K562 (cell line): ENCODE measurements around the gene DCLK1. TPM values are rescaled to one million over a fixed set of nuclear protein-coding genes. Genes with fewer than 3 reads are reported as not detected.

ENCODE experiments used
- ATAC-seq: fragments of 200-7000 bp; cut with Tn5 transposase; 3 replicates; pipeline ENCODE4 v1.9.1; 2020; ENCODE audit warnings: moderate library complexity
- BruUV-seq: library from RNA; stranded (reverse); fragments of 400-500 nt; replicated peaks from 2 replicates; lab custom pipeline; 2021; lab: Mats Ljungman, UMichigan
- CTCF ChIA-PET: fragments of 300-600 bp; formaldehyde crosslinking; extraction: SDS; loops from one replicate; lab custom pipeline; 2021; ENCODE audit warnings: low intra/inter-chr PET ratio; lab: Yijun Ruan, JAX
- POLR2A ChIA-PET: fragments of 300-600, 350-650 bp; sonication (Branson Sonifier 250); formaldehyde crosslinking; extraction: SDS; loops from one replicate; lab custom pipeline; 2021; ENCODE audit warnings: antibody characterized with exemption, inconsistent platforms; lab: Yijun Ruan, JAX
- DNase-seq, 4 experiments: peaks; one replicate each; pipeline versions ENCODE4 v3.0.0 to v3.0.0-alpha.2; 2011 to 2018; ENCODE audit warnings: low spot score in 3 of 4, mixed read lengths in 3 of 4; ENCODE audit errors: extremely low read depth in 1 of 4
- FAIRE-seq: peaks from 2 replicates; lab custom pipeline; 2011; peaks lifted over from hg19 to GRCh38; lab: Jason Lieb, UNC
- H2AFZ ChIP-seq: 2 replicates; pipeline ENCODE4 v1.6.0; 2011; ENCODE audit warnings: low read depth, low read length, control low read depth, inconsistent platforms
- H3K27ac ChIP-seq: fragments of 200-600 bp; 3 replicates; pipeline ENCODE4 v1.8.0; 2011; ENCODE audit warnings: low read depth, mild to moderate bottlenecking, control low read depth, inconsistent platforms, low read length, moderate library complexity, mixed read lengths; ENCODE audit errors: extremely low read depth
- H3K27me3 ChIP-seq, 2 experiments: fragments of 300-600 bp in 1 of 2; 2 replicates in 1 of 2; 3 replicates in 1 of 2; pipeline versions ENCODE4 v1.6.0 to v1.8.0; 2011; ENCODE audit warnings: inconsistent platforms in 2 of 2, low read length in 2 of 2, mild to moderate bottlenecking in 1 of 2, mixed read lengths in 1 of 2, moderate library complexity in 1 of 2; ENCODE audit not compliant: control insufficient read depth in 2 of 2, insufficient read depth in 2 of 2
- H3K36me3 ChIP-seq: fragments of 300-600 bp; 3 replicates; pipeline ENCODE4 v1.8.0; 2011; ENCODE audit warnings: mild to moderate bottlenecking, low read length, inconsistent platforms; ENCODE audit not compliant: control insufficient read depth, insufficient read depth
- H3K4me1 ChIP-seq, 2 experiments: fragments of 200-600 bp in 1 of 2; replicated peaks in 1 of 2; 2 replicates in 1 of 2; 3 replicates in 1 of 2; pipeline versions ENCODE4 v1.5.1 to v1.8.0; 2011; ENCODE audit warnings: inconsistent platforms in 2 of 2, low read length in 2 of 2, mild to moderate bottlenecking in 1 of 2, mixed read lengths in 1 of 2, moderate library complexity in 1 of 2; ENCODE audit not compliant: control insufficient read depth in 2 of 2, insufficient read depth in 2 of 2
- H3K4me2 ChIP-seq: 2 replicates; pipeline ENCODE4 v1.6.1; 2011; ENCODE audit warnings: low read length, control low read depth, inconsistent platforms, mixed read lengths; ENCODE audit not compliant: insufficient read depth
- H3K4me3 ChIP-seq: fragments of 200-600 bp; sonication (generic), shearing (Covaris generic); 2 replicates; pipeline ENCODE4 v1.5.1; 2016; ENCODE audit warnings: control low read depth, inconsistent platforms
- H3K79me2 ChIP-seq: fragments of 200-600 bp; 3 replicates; pipeline ENCODE4 v1.8.0; 2011; ENCODE audit warnings: low read length, inconsistent platforms; ENCODE audit not compliant: control insufficient read depth, insufficient read depth
- H3K9ac ChIP-seq, 2 experiments: 2 replicates each; pipeline versions ENCODE4 v1.6.0 to v1.6.1; 2011; ENCODE audit warnings: low read depth in 2 of 2, low read length in 2 of 2, control low read depth in 1 of 2, inconsistent platforms in 1 of 2, mild to moderate bottlenecking in 1 of 2, mixed read lengths in 1 of 2; ENCODE audit not compliant: insufficient read depth in 1 of 2
- H3K9me1 ChIP-seq: one replicate; pipeline ENCODE4 v1.6.0; 2011; ENCODE audit warnings: inconsistent platforms, mild to moderate bottlenecking, low read length, moderate library complexity; ENCODE audit not compliant: control insufficient read depth, insufficient read depth
- H3K9me3 ChIP-seq: replicated peaks from 2 replicates; pipeline ENCODE4 v1.5.1; 2011; ENCODE audit warnings: low read depth, low read length, inconsistent platforms; ENCODE audit not compliant: control insufficient read depth, insufficient read depth
- H4K20me1 ChIP-seq: replicated peaks from 2 replicates; pipeline ENCODE4 v1.6.1; 2011; ENCODE audit warnings: low read length, inconsistent platforms, mixed read lengths; ENCODE audit not compliant: control insufficient read depth, insufficient read depth
- HCFC1 ChIP-seq: IDR thresholded peaks from 2 replicates; pipeline ENCODE4 v1.6.1; 2012; ENCODE audit warnings: low read depth, low read length, improper control_type of control experiment
- HOXB6 ChIP-seq: fragments of 250-450 bp; sonication (Bioruptor Pico); IDR thresholded peaks from 2 replicates; pipeline ENCODE4 v1.5.1; 2022; ENCODE audit warnings: mild to moderate bottlenecking, borderline replicate concordance
- IRF9 ChIP-seq: fragments of 450-650 bp; IDR thresholded peaks from 2 replicates; pipeline ENCODE4 v1.6.1; 2016; ENCODE audit warnings: missing biosample characterization, missing genetic modification characterization
- MBD1 ChIP-seq: fragments of 250-450 bp; sonication (Bioruptor Pico); IDR thresholded peaks from 2 replicates; pipeline ENCODE4 v1.8.0; 2022; ENCODE audit warnings: inconsistent platforms
- NCOR1 ChIP-seq: fragments of 450-650 bp; IDR thresholded peaks from 2 replicates; pipeline ENCODE4 v1.6.1; 2016; ENCODE audit warnings: mild to moderate bottlenecking, moderate library complexity
- POU5F1 ChIP-seq: fragments of 150-350 bp; IDR thresholded peaks from 2 replicates; pipeline ENCODE4 v1.6.1; 2014; ENCODE audit warnings: borderline replicate concordance, low read length, low read depth, mild to moderate bottlenecking; ENCODE audit not compliant: partially characterized antibody
- SMC3 ChIP-seq: conservative IDR thresholded peaks from 2 replicates; pipeline ENCODE4 v1.6.1; 2011; ENCODE audit warnings: low read depth, low read length, improper control_type of control experiment; ENCODE audit not compliant: insufficient read depth
- TCF7 ChIP-seq: sonication (generic); IDR thresholded peaks from 2 replicates; pipeline ENCODE4 v1.6.1; 2016; ENCODE audit warnings: antibody characterized with exemption, borderline replicate concordance
- ZBTB12 ChIP-seq: fragments of 250-450 bp; sonication (Bioruptor Pico); IDR thresholded peaks from 2 replicates; pipeline ENCODE4 v1.4.0; 2020
- WGBS: fragments of 100-300 bp; shearing (Covaris generic); methylation state at CpG from one replicate; pipeline ENCODE4 v1.1.6; 2016; ENCODE audit warnings: low coverage, mixed read lengths; ENCODE audit not compliant: insufficient coverage; ENCODE audit errors: missing lambda C conversion rate; 5-methylcytosine and 5-hydroxymethylcytosine counted together
- in situ Hi-C: fragments of 300-500 bp; cut with MboI; formaldehyde crosslinking; loops from 4 replicates; pipeline ENCODE4 v1.15.0; 2018; ENCODE audit warnings: inconsistent platforms, mixed read lengths
- intact Hi-C: fragments of 100-400 bp; cut with micrococcal nuclease; formaldehyde crosslinking; loops from 2 replicates; pipeline ENCODE4 v1.14.2; 2022
- polyA plus RNA-seq, 8 experiments: library from polyadenylated mRNA; depleted of rRNA in 4 of 8; stranded (reverse) in 5 of 8; unstranded in 3 of 8; fragments of >200 nt; fragmentation: Nextera tagmentation in 2 of 8; fragmentation: Illumina TruSeq in 1 of 8; extraction: Ambion mirVana in 2 of 8; extraction: Trizol in 1 of 8; gene quantifications; 2 replicates each; pipeline versions ENCODE4 v1.2.1 to v1.2.3, GENCODE V29; 2011 to 2014; ENCODE audit warnings: inconsistent platforms in 1 of 8, missing spikeins in 1 of 8
- total RNA-seq, 7 experiments: library from RNA; depleted of rRNA in 6 of 7; stranded (reverse); fragments of >200 nt in 6 of 7; fragmentation: Illumina TruSeq in 2 of 7; extraction: Trizol in 2 of 7; gene quantifications; 2 replicates each; pipeline versions ENCODE4 v1.2.1 to v1.2.3, GENCODE V29; 2011 to 2021; ENCODE audit warnings: low replicate concordance in 1 of 7
- TF ChIP-seq, protein P1 (sequence below): sonication (generic); formaldehyde crosslinking; IDR thresholded peaks from 2 replicates; pipeline ENCODE4 v1.8.1; 2023; ENCODE audit warnings: mild to moderate bottlenecking, missing genetic modification reagents
- TF ChIP-seq, protein P2 (sequence below): fragments of 250-450 bp; sonication (Bioruptor Pico); IDR thresholded peaks from 2 replicates; pipeline ENCODE4 v1.4.0; 2020; ENCODE audit warnings: borderline replicate concordance
- TF ChIP-seq, protein P3 (sequence below): fragments of 200-800 bp; sonication (Bioruptor generic); IDR thresholded peaks from 2 replicates; pipeline ENCODE4 v1.6.1; 2017; ENCODE audit warnings: missing genetic modification characterization, missing compliant biosample characterization

DCLK1 gene
- total and polyA plus RNA-seq, 9 of the 15 experiments (the other 6 are each of a cell fraction or from before 2014, with no cell fraction given) = 0.07 TPM; not detected in 8

DNA sequence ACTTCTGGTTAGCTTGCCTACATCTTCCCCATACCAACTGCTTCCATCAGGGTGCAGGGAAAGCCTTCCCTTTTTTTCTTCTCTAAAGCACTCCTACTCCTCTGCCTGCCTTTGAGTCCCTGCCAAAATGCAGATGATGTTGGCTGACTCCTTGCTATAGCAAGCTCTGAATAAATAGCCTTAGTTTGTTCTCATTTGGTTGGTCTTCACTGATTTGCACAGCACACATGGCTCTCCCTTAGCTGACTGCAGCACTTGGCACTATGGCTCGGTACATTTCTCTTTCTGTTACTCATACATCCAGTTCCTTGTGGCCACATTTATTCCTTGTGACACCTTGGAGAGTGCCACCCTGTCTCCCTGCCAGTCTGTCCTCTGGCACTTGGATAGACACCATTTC lies 249.8 kb downstream of the DCLK1 start:
- no peaks in the 10 kb centered on the region for H3K79me2 ChIP-seq
- no TSS peak for BruUV-seq
- in situ Hi-C loops = no loop called here
- no peak for FAIRE-seq
- 0% methylated on average over 1 of the region's 1 CpG for WGBS
- ChIA-PET POLR2A (no interaction called here), CTCF (no interaction called here)
- no peaks in the 10 kb centered on the region for H3K27me3 ChIP-seq
- no peak overlapping the region for H3K4me3 ChIP-seq
- H3K9me3 ChIP-seq = no peaks in the 10 kb centered on the region
- no peaks in the 10 kb centered on the region for H3K36me3 ChIP-seq
- H3K4me2 ChIP-seq = no peak overlapping the region
- no peak for ATAC-seq
- DNase-seq = no peak
- intact Hi-C loops = no loop called here
- no peak overlapping the region for H2AFZ ChIP-seq
- no peaks in the 10 kb centered on the region for H4K20me1 ChIP-seq
- no peaks in the 10 kb centered on the region for H3K9me1 ChIP-seq
- no peak overlapping the region for H3K9ac ChIP-seq
- no peak overlapping the region for H3K27ac ChIP-seq
- no peaks in the 10 kb centered on the region for H3K4me1 ChIP-seq
- TF ChIP-seq, protein P1, sequence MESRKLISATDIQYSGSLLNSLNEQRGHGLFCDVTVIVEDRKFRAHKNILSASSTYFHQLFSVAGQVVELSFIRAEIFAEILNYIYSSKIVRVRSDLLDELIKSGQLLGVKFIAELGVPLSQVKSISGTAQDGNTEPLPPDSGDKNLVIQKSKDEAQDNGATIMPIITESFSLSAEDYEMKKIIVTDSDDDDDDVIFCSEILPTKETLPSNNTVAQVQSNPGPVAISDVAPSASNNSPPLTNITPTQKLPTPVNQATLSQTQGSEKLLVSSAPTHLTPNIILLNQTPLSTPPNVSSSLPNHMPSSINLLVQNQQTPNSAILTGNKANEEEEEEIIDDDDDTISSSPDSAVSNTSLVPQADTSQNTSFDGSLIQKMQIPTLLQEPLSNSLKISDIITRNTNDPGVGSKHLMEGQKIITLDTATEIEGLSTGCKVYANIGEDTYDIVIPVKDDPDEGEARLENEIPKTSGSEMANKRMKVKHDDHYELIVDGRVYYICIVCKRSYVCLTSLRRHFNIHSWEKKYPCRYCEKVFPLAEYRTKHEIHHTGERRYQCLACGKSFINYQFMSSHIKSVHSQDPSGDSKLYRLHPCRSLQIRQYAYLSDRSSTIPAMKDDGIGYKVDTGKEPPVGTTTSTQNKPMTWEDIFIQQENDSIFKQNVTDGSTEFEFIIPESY (CRISPR knock-in tag) = no peak
- no peak for TF ChIP-seq HCFC1
- TF ChIP-seq, protein P2, sequence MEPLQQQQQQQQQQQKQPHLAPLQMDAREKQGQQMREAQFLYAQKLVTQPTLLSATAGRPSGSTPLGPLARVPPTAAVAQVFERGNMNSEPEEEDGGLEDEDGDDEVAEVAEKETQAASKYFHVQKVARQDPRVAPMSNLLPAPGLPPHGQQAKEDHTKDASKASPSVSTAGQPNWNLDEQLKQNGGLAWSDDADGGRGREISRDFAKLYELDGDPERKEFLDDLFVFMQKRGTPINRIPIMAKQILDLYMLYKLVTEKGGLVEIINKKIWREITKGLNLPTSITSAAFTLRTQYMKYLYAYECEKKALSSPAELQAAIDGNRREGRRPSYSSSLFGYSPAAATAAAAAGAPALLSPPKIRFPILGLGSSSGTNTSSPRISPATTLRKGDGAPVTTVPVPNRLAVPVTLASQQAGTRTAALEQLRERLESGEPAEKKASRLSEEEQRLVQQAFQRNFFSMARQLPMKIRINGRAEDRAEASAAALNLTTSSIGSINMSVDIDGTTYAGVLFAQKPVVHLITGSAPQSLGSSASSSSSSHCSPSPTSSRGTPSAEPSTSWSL = no peak
- TF ChIP-seq TCF7 = no peak
- no peak for TF ChIP-seq POU5F1
- no peak for TF ChIP-seq ZBTB12 (CRISPR knock-in tag)
- TF ChIP-seq, protein P3, sequence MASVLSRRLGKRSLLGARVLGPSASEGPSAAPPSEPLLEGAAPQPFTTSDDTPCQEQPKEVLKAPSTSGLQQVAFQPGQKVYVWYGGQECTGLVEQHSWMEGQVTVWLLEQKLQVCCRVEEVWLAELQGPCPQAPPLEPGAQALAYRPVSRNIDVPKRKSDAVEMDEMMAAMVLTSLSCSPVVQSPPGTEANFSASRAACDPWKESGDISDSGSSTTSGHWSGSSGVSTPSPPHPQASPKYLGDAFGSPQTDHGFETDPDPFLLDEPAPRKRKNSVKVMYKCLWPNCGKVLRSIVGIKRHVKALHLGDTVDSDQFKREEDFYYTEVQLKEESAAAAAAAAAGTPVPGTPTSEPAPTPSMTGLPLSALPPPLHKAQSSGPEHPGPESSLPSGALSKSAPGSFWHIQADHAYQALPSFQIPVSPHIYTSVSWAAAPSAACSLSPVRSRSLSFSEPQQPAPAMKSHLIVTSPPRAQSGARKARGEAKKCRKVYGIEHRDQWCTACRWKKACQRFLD (CRISPR knock-in tag) = no peak
- TF ChIP-seq HOXB6 (CRISPR knock-in tag) = no peak
- no peak for TF ChIP-seq SMC3
- no peak for TF ChIP-seq IRF9 (tag)
- no peak for TF ChIP-seq MBD1
- no peak for TF ChIP-seq NCOR1
